Upper lobe of left lung (tissue), 4 donors: ENCODE measurements around the gene DNAJC12.

Experiments used
- EP300 ChIP-seq, 4 donors: sonication (generic); formaldehyde crosslinking; IDR thresholded peaks; one replicate each; pipeline ENCODE4 v1.5.1; 2017; ENCODE audit warnings: antibody characterized with exemption in 4 of 4, control low read depth in 2 of 4
- POLR2A ChIP-seq, 4 donors: fragments of 450-650 bp; IDR thresholded peaks; one replicate each; pipeline ENCODE4 v1.5.1; 2016 to 2017; ENCODE audit warnings: antibody characterized with exemption in 4 of 4, mild to moderate bottlenecking in 2 of 4
- TF ChIP-seq, protein P1 (sequence below), 6 experiments: fragments of 450-650 bp in 4 of 6; fragments of 200-600 bp in 2 of 6; sonication (generic) in 2 of 6; IDR thresholded peaks; one replicate each; pipeline ENCODE4 v1.5.1; 2016 to 2019; ENCODE audit warnings: antibody characterized with exemption in 6 of 6

GRCh38 chr10:67863094-67863493 is 25.1 kb upstream of the DNAJC12 start:
- no peak for TF ChIP-seq POLR2A (IDR thresholded peaks at IDR 0.05)
- TF ChIP-seq, protein P1, sequence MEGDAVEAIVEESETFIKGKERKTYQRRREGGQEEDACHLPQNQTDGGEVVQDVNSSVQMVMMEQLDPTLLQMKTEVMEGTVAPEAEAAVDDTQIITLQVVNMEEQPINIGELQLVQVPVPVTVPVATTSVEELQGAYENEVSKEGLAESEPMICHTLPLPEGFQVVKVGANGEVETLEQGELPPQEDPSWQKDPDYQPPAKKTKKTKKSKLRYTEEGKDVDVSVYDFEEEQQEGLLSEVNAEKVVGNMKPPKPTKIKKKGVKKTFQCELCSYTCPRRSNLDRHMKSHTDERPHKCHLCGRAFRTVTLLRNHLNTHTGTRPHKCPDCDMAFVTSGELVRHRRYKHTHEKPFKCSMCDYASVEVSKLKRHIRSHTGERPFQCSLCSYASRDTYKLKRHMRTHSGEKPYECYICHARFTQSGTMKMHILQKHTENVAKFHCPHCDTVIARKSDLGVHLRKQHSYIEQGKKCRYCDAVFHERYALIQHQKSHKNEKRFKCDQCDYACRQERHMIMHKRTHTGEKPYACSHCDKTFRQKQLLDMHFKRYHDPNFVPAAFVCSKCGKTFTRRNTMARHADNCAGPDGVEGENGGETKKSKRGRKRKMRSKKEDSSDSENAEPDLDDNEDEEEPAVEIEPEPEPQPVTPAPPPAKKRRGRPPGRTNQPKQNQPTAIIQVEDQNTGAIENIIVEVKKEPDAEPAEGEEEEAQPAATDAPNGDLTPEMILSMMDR (IDR thresholded peaks at IDR 0.05) = no peak
- no peak for TF ChIP-seq EP300 (IDR thresholded peaks at IDR 0.05)
